Testis (tissue), 5 donors: ENCODE measurements around the gene CAPZA2. TPM values are rescaled to one million over a fixed set of nuclear protein-coding genes. Genes with fewer than 3 reads are reported as not detected.
"Not testable (repeated sequence)": the region's sequence is repeated elsewhere in the genome, so short reads cannot be mapped to it uniquely, and the experiment has no call there.

Experiments
- DNase-seq: peaks from one replicate; pipeline ENCODE4 v3.0.0-alpha.2; 2019
- H3K27ac ChIP-seq, 2 donors: fragments of 200-600 bp; sonication (generic); one replicate each; pipeline ENCODE4 v1.5.1; 2019
- H3K27me3 ChIP-seq: fragments of 200-600 bp; sonication (generic); one replicate; pipeline ENCODE4 v1.5.1; 2019
- H3K36me3 ChIP-seq: fragments of 200-600 bp; sonication (generic); one replicate; pipeline ENCODE4 v1.5.1; 2017; ENCODE audit warnings: low read depth; ENCODE audit errors: missing control alignments
- H3K4me1 ChIP-seq: fragments of 200-600 bp; sonication (generic); one replicate; pipeline ENCODE4 v1.5.1; 2019
- H3K4me3 ChIP-seq, 2 donors: fragments of 200-600 bp; sonication (generic); one replicate each; pipeline ENCODE4 v1.5.1; 2017 to 2019
- H3K9me3 ChIP-seq: fragments of 200-600 bp; sonication (generic); one replicate; pipeline ENCODE4 v1.5.1; 2017
- POLR2A ChIP-seq: fragments of 450-650 bp; IDR thresholded peaks from one replicate; pipeline ENCODE4 v1.6.1; 2017; ENCODE audit warnings: antibody characterized with exemption, mild to moderate bottlenecking, moderate library complexity
- WGBS, 2 donors: methylation state at CpG; one replicate each; pipeline ENCODE4 v1.1.5; 2018; 5-methylcytosine and 5-hydroxymethylcytosine counted together
- intact Hi-C: fragments of 100-400 bp; cut with DNase I; formaldehyde crosslinking; loops from one replicate; pipeline ENCODE4 v1.15.1; 2023; ENCODE audit warnings: low total_unique reads
- long read RNA-seq, 2 donors: transcript quantifications; one replicate each; lab custom pipeline, GENCODE V29; 2026
- polyA plus RNA-seq: library from polyadenylated mRNA; stranded (reverse); fragments of 350-450 nt; fragmentation: Illumina TruSeq; extraction: RNeasy Lipid Tissue Mini Kit (QIAGEN cat#74804); gene quantifications from one replicate; pipeline ENCODE4 v1.2.3, GENCODE V29; 2014; ENCODE audit warnings: low read depth, low replicate concordance; ENCODE audit not compliant: insufficient read depth
- total RNA-seq, 2 donors: library from RNA; depleted of rRNA; stranded (reverse); fragments of >200 nt; gene quantifications; one replicate each; pipeline ENCODE4 v1.2.3, GENCODE V29; 2016
- TF ChIP-seq, protein P1 (sequence below), 3 experiments: fragments of 450-650 bp in 2 of 3; fragments of 200-600 bp in 1 of 3; sonication (generic) in 1 of 3; IDR thresholded peaks; one replicate each; pipeline ENCODE4 v1.5.1; 2016 to 2019; ENCODE audit warnings: antibody characterized with exemption in 3 of 3, mild to moderate bottlenecking in 2 of 3, moderate library complexity in 1 of 3

Gene CAPZA2
- total RNA-seq (10 to 100 TPM; 57.9 to 69.4 TPM), polyA plus RNA-seq (69.4 TPM)
- long read RNA-seq, donor 1, full-length matches to known transcripts = 75 of 85 reads
- long read RNA-seq, donor 1, partial matches to known transcripts = 10 of 85 reads
- long read RNA-seq, donor 1, other reads (novel, unspliced or antisense) = 0 of 85 reads
- long read RNA-seq, donor 2, full-length matches to known transcripts = 43 of 43 reads
- long read RNA-seq, donor 2, partial matches to known transcripts = 0 of 43 reads
- long read RNA-seq, donor 2, other reads (novel, unspliced or antisense) = 0 of 43 reads

DNA sequence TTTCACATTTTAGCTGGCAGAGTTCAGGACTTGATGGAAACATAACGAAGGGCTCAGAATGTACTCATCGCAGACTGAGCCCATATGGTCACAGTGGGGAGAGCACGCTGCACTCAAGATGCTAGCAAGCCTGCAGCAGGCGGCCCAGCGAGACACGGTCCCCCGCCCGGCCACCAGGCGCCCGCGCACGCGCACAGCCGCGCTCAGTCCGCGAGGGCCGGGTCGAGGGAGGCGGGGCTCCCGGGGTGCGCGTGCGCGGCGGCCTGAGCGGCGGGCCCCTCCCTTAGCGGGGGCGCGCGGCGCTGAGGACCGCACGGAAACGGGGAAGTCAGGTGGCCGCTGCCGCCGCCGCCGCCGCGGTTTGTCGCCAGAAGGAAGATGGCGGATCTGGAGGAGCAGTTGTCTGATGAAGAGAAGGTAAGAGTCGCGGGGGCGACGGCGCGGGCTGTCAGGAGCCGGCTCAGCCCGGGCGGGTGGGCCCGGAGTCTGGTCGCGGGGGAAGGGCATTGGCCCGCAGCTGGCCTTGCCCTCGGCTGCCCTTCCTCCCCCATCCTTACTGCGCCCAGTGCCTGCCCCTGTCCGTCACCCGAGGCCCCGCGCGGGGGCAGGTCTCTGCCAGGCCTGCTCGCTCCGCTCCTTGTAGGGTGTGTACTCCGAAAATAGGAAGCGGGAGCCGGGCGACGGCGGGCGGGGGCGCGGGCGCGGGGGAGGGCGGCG is at the start of gene CAPZA2:
TSS of gene CAPZA2 (plus strand) at position 354 of the 717 bp plus-strand sequence. CDS start at position 379, 25 bp downstream.
- intact Hi-C loops = no loop called here
- Histone ChIP-seq H3K9me3 (no peaks in the 10 kb centered on the region), H3K4me1 (peaks cover 12% of the 10 kb centered on the region), H3K27me3 (no peaks in the 10 kb centered on the region), H3K27ac (peak within 1 kb of the TSS; percentile 97 to 99), H3K36me3 (no peaks in the 10 kb centered on the region), H3K4me3 (peak within 1 kb of the TSS; percentile 96 to 98)
- WGBS, 2 donors = 1% methylated on average over 33 to 51 of the region's 80 CpGs
- peak; percentile 92 for DNase-seq
- TF ChIP-seq, protein P1, sequence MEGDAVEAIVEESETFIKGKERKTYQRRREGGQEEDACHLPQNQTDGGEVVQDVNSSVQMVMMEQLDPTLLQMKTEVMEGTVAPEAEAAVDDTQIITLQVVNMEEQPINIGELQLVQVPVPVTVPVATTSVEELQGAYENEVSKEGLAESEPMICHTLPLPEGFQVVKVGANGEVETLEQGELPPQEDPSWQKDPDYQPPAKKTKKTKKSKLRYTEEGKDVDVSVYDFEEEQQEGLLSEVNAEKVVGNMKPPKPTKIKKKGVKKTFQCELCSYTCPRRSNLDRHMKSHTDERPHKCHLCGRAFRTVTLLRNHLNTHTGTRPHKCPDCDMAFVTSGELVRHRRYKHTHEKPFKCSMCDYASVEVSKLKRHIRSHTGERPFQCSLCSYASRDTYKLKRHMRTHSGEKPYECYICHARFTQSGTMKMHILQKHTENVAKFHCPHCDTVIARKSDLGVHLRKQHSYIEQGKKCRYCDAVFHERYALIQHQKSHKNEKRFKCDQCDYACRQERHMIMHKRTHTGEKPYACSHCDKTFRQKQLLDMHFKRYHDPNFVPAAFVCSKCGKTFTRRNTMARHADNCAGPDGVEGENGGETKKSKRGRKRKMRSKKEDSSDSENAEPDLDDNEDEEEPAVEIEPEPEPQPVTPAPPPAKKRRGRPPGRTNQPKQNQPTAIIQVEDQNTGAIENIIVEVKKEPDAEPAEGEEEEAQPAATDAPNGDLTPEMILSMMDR (IDR thresholded peaks at IDR 0.05) = peak in 2 of 3 experiments; percentile 74 to 79
- peak; percentile 86 for TF ChIP-seq POLR2A

DNA sequence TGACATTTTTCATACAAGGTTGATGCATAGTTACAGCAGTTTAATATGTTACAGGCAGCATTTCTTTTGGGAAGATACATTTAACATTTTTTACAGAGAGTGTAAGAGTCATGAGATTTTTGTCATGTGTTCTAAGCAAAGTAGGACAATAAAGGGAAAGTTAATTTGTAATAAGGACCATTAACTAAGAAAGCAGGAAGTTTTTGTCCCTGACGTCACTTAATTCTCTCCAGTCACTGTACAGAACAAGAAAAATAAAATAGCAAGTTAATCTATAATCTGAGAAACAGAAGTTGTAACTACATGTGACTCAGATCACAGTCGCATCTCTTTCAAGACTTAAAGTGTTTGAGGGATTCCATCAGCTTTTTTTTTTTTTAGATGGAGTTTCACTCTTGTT is 49.5 kb upstream of the CAPZA2 start:
- Histone ChIP-seq H3K9me3 (no peaks in the 10 kb centered on the region), H3K36me3 (no peaks in the 10 kb centered on the region), H3K27me3 (no peaks in the 10 kb centered on the region), H3K4me3 (no peak overlapping the region), H3K27ac (no peak overlapping the region), H3K4me1 (no peaks in the 10 kb centered on the region)
- intact Hi-C loops = no loop called here
- WGBS, 2 donors = 69 to 81% methylated on average over 2 of the region's 2 CpGs
- TF ChIP-seq, protein P1 (IDR thresholded peaks at IDR 0.05) = no peak
- TF ChIP-seq POLR2A = no peak
- DNase-seq = no peak

DNA sequence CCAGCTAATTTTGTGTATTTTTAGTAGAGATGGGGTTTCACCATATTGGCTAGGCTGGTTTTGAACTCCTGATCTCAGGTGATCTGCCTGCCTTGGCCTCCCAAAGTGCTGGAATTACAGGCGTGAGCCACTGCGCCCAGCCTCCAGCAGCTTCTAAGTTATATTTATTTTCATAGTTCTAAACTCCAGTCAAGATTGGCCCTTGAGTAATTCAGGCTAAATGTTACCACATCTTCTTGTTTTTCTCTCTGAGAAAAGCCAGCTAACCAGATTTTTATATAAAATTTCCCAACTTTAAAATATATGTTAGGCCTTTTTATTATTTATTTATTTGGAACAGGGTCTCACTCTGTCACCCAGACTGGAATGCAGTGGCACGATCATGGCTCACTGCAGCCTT is 49.0 kb upstream of the CAPZA2 start:
- 90 to 95% methylated on average over 3 of the region's 3 CpGs for WGBS, 2 donors
- H3K27me3 ChIP-seq, H3K4me1 ChIP-seq, H3K4me3 ChIP-seq, DNase-seq, H3K36me3 ChIP-seq, H3K9me3 ChIP-seq, intact Hi-C loops, H3K27ac ChIP-seq: not testable (repeated sequence)

DNA sequence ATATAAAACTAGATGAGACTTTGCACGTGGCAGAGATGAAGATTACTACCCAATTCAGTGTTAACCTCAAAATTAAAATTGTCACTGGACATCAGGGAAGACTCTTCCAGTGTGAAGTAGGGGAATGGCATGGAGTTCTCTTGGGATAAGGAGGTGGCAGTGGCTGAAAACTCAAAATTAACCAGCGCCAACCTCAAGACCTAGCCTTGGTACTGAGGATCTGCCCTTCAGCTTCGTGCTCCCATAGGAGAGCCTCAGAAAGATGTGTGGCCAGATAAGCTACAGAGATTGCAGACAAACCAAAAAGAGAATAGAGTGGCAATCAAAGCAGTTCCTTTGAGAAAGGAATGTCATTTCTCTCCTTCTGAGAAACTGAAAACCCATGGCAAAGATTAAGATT is 47.3 kb upstream of the CAPZA2 start:
- H3K9me3 ChIP-seq = no peaks in the 10 kb centered on the region
- intact Hi-C loops = no loop called here
- H3K36me3 ChIP-seq = no peaks in the 10 kb centered on the region
- TF ChIP-seq POLR2A = no peak
- TF ChIP-seq, protein P1 (IDR thresholded peaks at IDR 0.05) = no peak
- no peaks in the 10 kb centered on the region for H3K27me3 ChIP-seq
- no peak for DNase-seq
- no peak overlapping the region for H3K27ac ChIP-seq
- no peaks in the 10 kb centered on the region for H3K4me1 ChIP-seq
- no peak overlapping the region for H3K4me3 ChIP-seq
- WGBS, 2 donors = 79 to 80% methylated on average over 3 of the region's 3 CpGs

DNA sequence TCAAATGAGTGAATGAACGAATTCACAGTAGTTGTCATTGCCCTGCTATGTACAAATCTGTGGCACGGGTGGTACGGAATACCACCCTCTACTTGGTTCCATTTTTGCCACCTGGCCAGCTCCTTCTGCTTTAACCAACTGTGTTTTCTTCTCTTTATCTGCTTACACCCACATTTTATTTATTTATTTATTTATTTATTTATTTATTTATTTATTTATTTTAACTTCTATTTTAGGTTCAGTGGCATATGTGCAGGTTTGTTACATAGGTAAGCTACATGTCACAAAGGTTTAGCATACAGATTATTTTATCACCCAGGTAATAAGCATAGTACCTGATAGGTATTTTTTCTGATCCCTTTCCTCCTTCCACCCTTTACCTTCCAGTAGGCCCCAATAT is 42.2 kb upstream of the CAPZA2 start:
- Histone ChIP-seq H3K9me3 (no peaks in the 10 kb centered on the region), H3K36me3 (no peaks in the 10 kb centered on the region), H3K27me3 (no peaks in the 10 kb centered on the region), H3K4me1 (no peaks in the 10 kb centered on the region), H3K27ac (no peak overlapping the region), H3K4me3 (no peak overlapping the region)
- TF ChIP-seq, protein P1 (IDR thresholded peaks at IDR 0.05) = no peak
- WGBS, 2 donors = 94 to 100% methylated on average over 3 of the region's 3 CpGs
- intact Hi-C loops = no loop called here
- no peak for DNase-seq

DNA sequence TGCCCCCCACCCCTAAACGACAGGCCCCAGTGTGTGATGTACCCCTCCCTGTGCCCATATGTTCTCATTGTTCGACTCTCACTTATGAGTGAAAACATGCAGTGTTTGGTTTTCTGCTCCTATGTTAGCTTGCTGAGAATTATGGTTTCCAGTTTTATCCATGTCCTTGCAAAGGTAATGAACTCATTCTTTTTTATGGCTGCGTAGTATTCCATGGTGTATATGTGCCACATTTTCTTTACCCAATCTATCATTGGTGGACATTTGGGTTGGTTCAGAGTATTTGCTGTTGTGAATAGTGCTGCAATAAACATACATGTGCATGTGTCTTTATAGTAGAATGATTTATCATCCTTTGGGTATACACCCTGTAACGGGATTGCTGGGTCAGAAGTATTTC is 40.7 kb upstream of the CAPZA2 start:
- WGBS, 2 donors = 91 to 95% methylated on average over 4 of the region's 4 CpGs
- DNase-seq, intact Hi-C loops, H3K36me3 ChIP-seq, H3K27me3 ChIP-seq, H3K4me3 ChIP-seq, H3K27ac ChIP-seq, H3K9me3 ChIP-seq, H3K4me1 ChIP-seq: not testable (repeated sequence)
